ENCODE results near the gene SHISA9.

The SHISA9 gene

GRCh38 chr16:13262270-13263090, 361.1 kb downstream of the SHISA9 start:
- Histone ChIP-seq H3K79me2 (ENCODE audit: insufficient read depth, low read length) (no peaks in the 10 kb centered on the region), H3K9me3 (ENCODE audit: low read length) (0 out of 2 replicates have a peak, but pooled peaks cover 7% of the 10 kb centered on the region), H3K4me1 (ENCODE audit: insufficient read depth, low read length, severe bottlenecking) (no peaks in the 10 kb centered on the region), H3K4me2 (ENCODE audit: low read length) (no peak overlapping the region), H3K4me3 (ENCODE audit: low read depth, low read length, poor library complexity, severe bottlenecking) (no peak overlapping the region), H2AFZ (ENCODE audit: low read length) (no peak overlapping the region), H3K36me3 (ENCODE audit: insufficient read depth, low read length) (no peaks in the 10 kb centered on the region; the same call in 1 of the 2 replicates), H4K20me1 (ENCODE audit: insufficient read depth, low read length) (no peaks in the 10 kb centered on the region), H3K9me2 (ENCODE audit: low read depth, low read length) (no peaks in the 10 kb centered on the region), H3K9ac (ENCODE audit: low read length) (no peak overlapping the region), H3K27me3 (ENCODE audit: insufficient read depth, low read length) (no peaks in the 10 kb centered on the region), H3F3A (ENCODE audit: insufficient read depth, low read length) (no peaks in the 10 kb centered on the region), H3K27ac (ENCODE audit: low read depth, low read length, poor library complexity, severe bottlenecking) (no peak overlapping the region)
- TF ChIP-seq EZH2 (IDR thresholded peaks at IDR 0.05; ENCODE audit: borderline replicate concordance, low read length): no peak
- no peak for TF ChIP-seq CTCF (IDR thresholded peaks at IDR 0.05; ENCODE audit: low read length)

- H3K4me3 ChIP-seq (ENCODE audit: low read depth, low read length, poor library complexity, severe bottlenecking): no peak overlapping the region
- no peaks in the 10 kb centered on the region for H3K4me1 ChIP-seq (ENCODE audit: insufficient read depth, low read length, severe bottlenecking)
- TF ChIP-seq CTCF (IDR thresholded peaks at IDR 0.05; ENCODE audit: low read length) (no peak), EZH2 (IDR thresholded peaks at IDR 0.05; ENCODE audit: borderline replicate concordance, low read length) (no peak)
- no peak overlapping the region for H2AFZ ChIP-seq (ENCODE audit: low read length)
- H3K27ac ChIP-seq (ENCODE audit: low read depth, low read length, poor library complexity, severe bottlenecking): no peak overlapping the region
- no peaks in the 10 kb centered on the region for H4K20me1 ChIP-seq (ENCODE audit: insufficient read depth, low read length)
- no peak overlapping the region for H3K9ac ChIP-seq (ENCODE audit: low read length)
- no peaks in the 10 kb centered on the region for H3K9me2 ChIP-seq (ENCODE audit: low read depth, low read length)
- no peaks in the 10 kb centered on the region for H3K79me2 ChIP-seq (ENCODE audit: insufficient read depth, low read length)
- no peaks in the 10 kb centered on the region for H3K27me3 ChIP-seq (ENCODE audit: insufficient read depth, low read length)
- no peaks in the 10 kb centered on the region for H3F3A ChIP-seq (ENCODE audit: insufficient read depth, low read length)
- H3K36me3 ChIP-seq (ENCODE audit: insufficient read depth, low read length): no peaks in the 10 kb centered on the region; the same call in 1 of the 2 replicates
- no peak overlapping the region for H3K4me2 ChIP-seq (ENCODE audit: low read length)
- 0 out of 2 replicates have a peak, but pooled peaks cover 3% of the 10 kb centered on the region for H3K9me3 ChIP-seq (ENCODE audit: low read length)
Observed at GRCh38 chr16:13264749-13265552, 363.6 kb downstream of the SHISA9 start.

GRCh38 chr16:13269359-13269758, 368.0 kb downstream of the SHISA9 start:
- H3K9ac ChIP-seq (ENCODE audit: low read length): no peak overlapping the region
- H3K9me2 ChIP-seq (ENCODE audit: low read depth, low read length): no peaks in the 10 kb centered on the region
- no peaks in the 10 kb centered on the region for H3K9me3 ChIP-seq (ENCODE audit: low read length)
- H3K27me3 ChIP-seq (ENCODE audit: insufficient read depth, low read length): no peaks in the 10 kb centered on the region
- H2AFZ ChIP-seq (ENCODE audit: low read length): no peak overlapping the region
- H3K79me2 ChIP-seq (ENCODE audit: insufficient read depth, low read length): no peaks in the 10 kb centered on the region
- no peaks in the 10 kb centered on the region for H3F3A ChIP-seq (ENCODE audit: insufficient read depth, low read length)
- no peaks in the 10 kb centered on the region for H3K4me1 ChIP-seq (ENCODE audit: insufficient read depth, low read length, severe bottlenecking)
- H3K4me2 ChIP-seq (ENCODE audit: low read length): no peak overlapping the region
- no peaks in the 10 kb centered on the region for H3K36me3 ChIP-seq (ENCODE audit: insufficient read depth, low read length)
- TF ChIP-seq CTCF (IDR thresholded peaks at IDR 0.05; ENCODE audit: low read length): no peak
- TF ChIP-seq EZH2 (IDR thresholded peaks at IDR 0.05; ENCODE audit: borderline replicate concordance, low read length): no peak
- H3K4me3 ChIP-seq (ENCODE audit: low read depth, low read length, poor library complexity, severe bottlenecking): no peak overlapping the region
- no peaks in the 10 kb centered on the region for H4K20me1 ChIP-seq (ENCODE audit: insufficient read depth, low read length)
- no peak overlapping the region for H3K27ac ChIP-seq (ENCODE audit: low read depth, low read length, poor library complexity, severe bottlenecking)

Measured in OCI-LY1 (cell line).